ENCODE data around the gene LPP.
"Not testable (repeated sequence)": the region's sequence is repeated elsewhere in the genome, so short reads cannot be mapped to it uniquely, and the experiment has no call there.

Gene LPP

DNA sequence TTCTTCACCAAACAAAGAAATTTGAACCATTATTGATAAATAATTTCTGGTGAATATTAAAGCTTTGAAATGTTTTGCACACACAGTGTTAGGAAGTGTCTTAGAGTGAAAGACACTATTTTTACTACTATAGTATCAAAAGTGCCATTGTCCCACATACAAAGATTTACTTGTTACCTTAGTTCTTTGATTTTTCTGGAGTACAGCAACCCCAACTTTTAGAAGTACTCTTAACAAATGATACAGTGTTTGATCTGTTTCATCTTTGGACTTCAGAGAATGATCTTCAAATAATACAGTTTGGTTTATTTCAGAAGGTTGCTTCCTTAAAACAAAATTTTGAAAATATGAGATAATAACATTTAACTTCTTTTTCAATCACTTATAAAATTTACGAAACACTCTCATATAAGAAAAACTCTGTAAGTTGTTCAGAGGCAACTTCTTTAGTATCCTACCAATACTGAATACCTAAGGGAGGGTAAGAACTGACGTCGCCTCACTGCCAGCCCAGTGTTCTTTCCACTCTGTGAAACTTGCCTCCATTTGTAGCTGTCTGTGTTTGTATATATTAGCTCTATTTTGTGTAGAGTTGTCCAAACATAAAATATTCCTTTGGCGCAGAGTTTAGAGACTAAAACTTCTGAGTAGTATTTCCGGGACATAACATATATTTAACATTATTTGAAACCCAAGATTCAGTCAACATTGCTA is 464.2 kb downstream of the LPP start:
- DNase-seq = no peak

DNA sequence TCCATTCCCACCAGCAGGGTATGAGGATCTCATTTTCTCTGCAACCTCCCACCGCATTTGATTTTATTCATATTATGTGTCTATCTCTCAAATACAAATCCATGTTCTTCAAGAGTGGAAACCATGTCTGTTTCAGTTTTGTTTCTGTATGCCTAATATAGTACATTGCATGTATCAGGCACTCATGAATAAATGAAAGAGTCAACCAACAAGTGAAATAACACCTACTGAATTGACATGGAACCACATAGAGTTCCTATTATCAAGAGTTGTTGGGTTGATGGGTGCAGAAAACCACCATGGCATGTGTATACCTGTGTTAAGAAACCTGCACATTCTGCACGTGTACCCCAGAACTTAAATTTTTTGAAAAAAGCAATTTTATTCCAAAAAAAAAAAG is 466.8 kb downstream of the LPP start:
- no peak for DNase-seq

DNA sequence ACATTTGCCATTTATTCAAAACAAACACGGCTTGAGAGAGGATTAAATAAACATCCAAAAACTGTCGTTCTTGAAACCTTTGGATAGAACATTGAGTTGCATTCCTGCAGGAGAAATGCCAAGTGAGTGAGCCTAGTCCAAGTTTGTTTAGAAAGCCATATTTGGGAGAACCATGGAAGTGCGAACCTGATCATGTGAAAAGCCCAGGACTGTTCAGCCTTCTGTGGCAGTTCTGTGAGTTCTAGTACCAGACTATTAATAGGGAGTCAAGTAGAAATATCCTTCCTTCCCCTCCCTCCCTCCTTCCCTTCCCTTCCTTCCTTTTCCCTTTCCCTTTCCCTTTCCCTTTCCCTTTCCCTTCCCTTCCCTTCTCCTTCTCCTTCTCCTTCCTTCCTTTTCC is 470.4 kb downstream of the LPP start:
- no peak for DNase-seq

DNA sequence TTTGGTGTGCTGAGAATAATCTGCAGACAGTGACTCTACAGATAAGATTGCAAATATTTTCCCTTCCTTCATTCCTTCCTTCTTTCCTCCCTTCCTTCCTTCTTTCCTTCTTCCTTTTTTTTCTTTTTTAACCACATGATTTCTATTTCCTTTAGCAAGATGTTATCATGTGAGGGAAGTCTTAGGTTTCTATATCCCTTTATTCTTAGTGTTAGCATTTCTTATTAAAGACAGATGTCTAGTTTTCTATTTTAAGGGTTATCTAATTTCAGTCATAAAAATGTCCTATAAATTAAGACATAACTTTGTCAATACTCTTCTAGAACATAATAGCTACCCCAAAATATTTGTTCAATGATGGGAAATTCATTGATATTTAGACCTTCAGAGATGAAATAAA is 470.9 kb downstream of the LPP start:
- no peak for DNase-seq

DNA sequence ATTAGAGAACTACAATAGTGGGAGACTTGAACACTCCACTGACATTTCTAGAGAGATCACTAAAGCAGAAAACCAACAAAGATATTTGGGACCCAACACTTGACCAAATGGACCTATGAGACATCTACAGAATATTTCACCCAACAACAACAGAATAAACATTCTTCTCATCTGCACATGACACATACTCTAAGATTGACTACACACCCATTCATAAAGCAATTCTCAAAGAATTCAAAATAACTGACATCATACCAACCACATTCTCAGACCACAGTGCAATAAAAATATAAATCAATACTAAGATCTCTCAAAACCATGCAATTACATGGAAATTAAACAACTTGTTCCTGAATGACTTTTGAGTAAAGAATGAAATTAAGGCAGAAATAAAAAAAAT is 473.7 kb downstream of the LPP start:
- no peak for DNase-seq

DNA sequence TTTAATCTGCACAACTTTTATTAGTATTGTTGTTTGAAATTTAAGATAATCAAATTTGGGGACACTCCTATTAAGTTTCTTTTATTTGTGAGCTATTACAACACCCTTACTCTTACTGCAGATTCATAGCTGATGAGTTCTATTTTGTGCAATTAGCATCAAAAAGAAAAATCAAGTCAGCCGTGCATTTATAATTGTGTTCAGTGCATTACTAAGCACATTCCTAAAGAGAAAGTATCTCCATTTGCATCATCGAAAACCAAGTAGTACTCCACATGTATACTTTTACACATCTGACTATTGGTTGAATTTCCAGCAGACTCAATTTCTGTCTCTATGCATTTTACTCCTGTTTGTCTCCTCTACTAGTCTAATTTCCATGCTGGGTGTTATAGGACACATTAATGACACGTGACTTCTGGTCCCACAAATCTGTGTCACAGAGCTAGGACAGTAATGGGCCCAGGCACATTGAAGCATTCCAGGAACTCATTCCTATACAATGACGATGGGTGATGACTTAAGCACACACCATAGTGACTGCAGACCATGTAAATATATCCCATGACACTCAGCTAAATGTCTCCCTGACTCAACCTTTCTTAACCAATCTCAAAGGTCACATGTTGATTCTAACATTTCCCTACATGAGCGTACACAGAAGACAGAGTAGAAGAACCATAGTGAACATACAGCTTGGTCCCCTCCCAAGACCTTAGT is 477.5 kb downstream of the LPP start:
- no peak for DNase-seq

DNA sequence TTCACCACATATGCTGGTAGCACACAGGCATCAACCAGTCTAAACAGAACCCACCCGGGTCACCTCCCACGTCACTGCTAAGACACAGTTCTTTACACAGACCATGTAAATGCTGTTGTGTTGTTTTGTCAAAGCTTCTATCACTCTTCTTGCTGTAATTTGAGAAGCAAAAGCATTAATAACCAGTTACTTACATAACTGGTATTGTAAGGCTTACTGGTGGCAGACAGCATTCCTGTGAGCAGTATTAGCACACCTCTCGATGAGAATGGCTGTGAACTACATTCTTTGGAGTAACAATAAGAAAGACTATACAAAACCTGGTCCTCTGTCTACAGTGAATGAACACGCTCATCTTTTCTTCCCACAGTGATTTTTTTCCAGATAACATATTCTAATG is 479.2 kb downstream of the LPP start:
- no peak for DNase-seq

DNA sequence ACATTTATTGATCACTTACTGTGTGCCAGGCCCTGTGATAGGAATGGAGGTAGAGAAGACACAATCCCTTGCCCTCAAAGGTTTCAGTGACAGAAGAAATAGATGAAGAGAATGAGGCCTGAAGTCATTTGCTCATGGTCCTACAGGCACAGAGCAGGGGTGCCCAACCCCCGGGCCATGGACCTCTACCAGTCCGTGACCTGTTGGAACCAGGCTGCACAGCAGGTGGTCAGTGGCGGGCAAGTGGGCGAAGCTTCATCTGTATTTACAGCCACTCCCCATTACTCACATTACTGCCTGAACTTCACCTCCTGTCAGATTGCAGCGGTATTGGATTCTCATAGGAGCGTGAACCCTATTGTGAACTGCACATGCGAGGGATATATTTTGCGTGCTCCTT is 480.3 kb downstream of the LPP start:
- DNase-seq = no peak

DNA sequence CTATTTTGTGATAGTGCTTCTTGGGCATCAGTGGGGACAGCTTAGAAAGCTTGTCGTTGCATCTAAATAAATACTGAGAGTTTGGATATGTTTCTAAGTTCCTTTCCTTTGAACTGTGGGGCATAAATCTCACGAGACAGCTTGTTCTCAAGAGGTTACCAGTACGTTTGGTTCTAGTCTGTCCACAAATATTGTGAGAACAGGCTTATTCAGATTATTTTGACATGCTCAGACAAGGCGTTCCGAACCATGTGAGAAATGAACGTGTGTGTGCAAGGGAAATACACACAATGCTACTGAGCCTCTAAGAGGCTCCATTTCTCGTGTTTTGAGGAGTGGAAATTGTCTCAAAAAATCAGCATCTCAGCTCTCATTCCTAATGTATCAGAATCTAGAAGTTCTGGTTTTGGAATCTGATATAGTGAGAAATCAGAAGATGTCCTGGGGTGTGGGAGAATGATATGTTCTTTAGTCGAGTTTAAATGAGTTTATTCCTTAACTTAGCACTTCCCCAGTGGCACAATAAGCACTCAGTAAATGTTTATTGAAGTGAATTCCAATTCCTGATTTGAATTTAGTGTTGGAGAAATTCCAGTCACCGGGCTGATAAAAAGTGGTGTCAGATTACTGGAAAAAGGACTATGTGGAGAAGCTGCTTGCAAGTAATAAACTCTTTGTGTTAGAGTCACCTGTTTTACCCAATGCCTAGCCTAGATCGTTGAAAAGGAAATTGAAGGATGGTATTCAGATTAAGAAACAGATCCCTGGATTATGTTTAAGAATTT is 481.5 kb downstream of the LPP start:
- no peak for DNase-seq

DNA sequence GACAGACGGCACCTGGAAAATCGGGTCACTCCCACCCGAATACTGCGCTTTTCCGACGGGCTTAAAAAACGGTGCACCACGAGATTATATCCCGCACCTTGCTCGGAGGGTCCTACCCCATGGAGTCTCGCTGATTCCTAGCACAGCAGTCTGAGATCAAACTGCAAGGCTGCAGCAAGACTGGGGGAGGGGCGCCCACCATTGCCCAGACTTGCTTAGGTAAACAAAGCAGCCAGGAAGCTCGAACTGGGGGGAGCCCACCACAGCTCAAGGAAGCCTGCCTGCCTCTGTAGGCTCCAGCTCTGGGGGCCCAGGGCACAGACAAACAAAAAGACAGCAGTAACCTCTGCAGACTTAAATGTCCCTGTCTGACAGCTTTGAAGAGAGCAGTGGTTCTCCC is 482.3 kb downstream of the LPP start:
- DNase-seq = not testable (repeated sequence)

DNA sequence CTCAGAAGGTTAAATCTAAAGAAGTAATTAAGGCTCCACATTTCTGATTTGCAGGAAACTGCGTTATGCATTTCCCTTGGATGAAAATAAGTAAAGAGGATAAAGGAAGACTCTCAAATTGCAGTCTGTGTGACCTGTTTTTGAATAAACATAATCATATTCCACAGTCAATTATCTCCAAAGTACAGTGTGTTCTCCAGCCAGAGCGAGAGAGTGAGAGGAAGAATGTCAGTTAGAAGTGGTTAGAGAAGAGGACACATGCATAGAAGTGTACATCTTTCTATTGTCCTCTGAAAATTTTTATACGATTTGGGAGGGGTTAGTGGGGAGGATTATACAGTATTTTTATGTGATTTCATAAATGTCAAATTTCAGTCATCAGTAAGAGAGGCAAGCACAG is 487.1 kb downstream of the LPP start:
- no peak for DNase-seq

DNA sequence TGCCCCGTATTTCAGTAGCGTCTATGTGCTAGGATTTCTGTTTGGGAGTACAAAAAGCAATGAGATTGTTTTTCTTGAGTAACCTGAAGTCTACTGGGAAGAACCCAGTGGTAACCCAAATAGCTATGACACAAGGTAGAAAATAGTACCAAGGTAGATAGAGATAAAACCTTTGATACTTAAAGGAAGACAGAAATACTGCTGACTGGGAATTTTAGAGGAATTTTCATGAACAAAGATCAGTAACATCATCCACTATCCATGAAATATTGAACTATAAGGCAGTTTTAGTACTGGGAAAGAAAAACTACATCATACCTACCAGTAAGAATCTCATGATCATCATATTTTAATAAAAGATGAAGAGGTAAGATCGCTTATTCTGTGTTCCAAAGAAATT is 489.8 kb downstream of the LPP start:
- DNase-seq = no peak

DNA sequence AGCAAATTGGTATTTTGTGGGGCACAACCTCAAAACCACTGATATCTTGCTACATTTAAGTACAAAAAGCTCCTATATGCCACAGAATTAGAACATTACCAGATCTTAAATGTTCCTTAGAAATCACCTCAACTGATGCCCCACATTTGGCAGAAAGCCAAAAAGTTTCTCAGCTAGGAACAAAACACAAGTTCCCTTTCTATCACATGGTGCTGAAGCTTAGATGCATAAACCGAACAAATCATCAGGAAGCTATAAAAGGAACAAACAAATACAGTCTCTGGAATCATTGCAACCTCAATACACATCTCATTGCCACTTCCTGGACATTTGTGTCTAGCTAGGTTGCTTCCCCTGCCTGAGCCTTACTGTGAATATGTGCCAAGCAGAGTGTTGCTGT is 492.6 kb downstream of the LPP start:
- no peak for DNase-seq

DNA sequence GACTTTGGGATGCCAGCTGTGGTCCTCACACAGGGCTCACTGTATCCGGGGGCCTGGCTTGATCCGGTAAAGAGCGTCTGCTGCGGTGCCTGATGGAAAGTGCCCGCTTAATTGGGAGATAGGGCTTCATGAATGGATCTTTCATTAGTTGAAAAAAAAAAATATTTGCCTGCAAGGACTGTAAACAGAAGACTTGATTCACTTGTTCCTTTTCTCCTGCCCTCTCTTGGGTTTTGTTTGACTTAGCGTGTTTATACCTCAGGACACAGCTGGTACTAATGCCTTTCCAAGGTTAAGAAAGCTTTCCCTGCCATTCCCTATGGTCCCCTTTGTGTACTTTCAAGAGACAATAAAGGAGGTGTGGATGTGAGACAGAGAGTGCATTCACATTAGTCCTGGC is 493.3 kb downstream of the LPP start:
- DNase-seq = no peak

DNA sequence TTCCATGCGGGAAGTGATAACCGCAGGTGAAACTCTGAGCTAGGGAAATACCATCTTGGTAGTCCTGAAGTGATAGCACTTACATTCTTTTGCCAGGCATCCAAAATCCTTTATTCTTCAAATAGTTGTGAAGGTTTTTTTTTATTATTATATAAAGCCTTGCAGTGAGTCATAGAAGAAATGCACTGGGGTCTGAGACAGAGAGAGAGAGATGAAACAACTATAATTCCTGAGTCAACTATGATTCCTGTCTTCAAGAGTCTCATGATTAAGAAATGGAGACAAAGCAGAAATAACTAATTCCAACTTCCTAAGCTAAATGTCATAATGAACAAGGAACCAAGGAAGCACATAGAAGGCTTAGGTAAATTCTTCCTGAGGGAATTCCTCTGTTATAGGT is 495.6 kb downstream of the LPP start:
- no peak for DNase-seq

DNA sequence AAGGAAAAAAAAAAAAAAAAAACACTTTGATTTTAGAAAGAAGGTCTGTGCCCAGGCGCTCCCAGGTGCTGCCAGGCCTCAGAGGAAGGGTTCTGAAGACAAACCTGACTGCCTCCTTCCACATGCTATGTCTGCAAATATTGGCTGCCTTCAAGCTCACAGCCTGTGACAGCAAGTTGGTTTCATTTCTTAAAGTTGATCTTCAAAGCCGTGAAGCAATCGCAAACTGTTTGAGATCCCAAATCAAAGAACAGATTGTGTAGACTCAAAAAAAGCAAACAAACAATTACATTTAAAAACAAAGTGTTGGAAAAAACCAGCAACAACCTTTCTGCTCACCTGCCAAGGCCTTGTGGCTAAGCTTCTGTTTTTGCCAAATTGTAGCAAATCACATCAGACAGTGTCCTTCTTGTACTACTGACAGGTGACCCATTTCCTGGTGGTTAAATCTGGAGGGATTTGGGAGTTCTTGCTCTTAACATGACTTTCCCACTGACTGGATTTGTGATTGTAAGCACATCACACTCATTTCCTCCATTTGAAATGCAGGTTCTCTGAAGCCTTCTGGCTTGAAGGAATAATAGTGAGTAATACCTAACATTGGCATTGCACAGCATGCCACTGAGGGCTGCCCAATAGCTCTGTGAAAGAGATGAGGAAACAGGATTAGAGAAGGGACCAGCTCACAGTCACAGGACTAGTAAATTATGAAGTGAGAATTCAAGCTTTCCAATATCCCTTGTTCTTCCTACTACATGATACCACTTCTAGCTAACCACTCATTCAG is 502.4 kb downstream of the LPP start:
- DNase-seq = no peak

DNA sequence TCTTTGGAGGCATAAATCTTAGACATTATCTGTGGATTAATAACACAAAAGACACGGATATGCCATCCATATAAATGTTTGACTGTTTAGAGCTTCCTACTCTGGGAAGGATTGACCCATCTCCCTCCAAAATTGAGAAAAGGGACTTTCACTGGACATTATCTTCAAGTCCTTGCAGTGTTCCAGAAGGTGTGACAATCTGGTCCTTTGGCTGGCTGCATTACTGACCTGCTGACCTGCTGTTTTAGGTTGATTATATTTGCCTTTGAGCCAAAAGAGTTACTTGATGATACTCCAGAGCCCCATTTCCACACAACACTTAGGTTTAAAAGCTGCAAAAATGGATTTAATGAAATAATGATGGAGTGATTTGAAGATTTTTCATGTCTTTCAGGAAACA is 504.6 kb downstream of the LPP start:
- DNase-seq = no peak

DNA sequence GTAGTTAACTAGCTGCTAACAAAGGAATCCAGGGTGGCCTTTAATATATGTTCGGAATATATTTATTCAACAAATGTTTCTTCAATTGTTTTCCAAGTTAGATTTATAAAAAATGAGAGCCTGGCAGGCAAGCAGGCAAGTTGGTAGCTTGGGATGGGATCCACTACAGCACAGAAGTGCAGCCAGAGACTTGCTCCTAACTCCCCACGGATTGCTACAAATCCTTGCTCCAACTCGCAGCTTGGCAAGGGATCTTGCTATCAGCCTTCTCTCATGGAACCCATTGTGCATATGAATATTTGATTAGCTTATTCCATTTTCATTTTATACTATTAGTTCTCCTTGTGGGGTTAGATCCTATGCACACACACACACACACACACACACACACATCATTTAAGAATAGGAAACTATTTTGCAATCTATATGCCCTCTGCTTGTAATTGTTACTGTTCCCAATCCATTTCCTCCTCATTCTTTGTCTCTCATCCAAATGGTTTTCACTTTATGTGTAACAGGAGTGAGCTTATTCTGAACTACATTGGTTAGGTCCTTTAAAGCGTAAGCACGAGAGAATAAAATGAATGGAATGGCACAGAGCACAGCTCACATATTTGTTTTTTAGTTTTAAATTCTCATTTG is 505.6 kb downstream of the LPP start:
- no peak for DNase-seq

DNA sequence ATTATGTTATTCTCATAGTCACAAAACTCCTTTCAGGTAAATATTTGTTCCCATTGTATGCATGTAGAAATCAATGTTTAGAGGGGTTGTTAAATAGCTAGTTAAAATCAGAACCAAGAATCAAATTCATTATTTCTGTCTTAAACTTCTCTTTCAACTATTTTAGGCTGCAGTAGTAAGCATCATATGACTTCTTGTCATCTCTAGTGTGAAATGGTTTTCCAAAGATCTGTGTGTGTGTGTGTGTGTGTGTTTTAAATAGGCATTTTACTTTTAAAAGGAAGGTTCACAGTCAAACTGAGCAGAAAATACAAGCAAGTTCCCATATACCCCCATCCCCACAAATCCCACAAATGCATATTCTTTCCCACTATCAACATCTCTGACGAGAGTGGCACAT is 506.5 kb downstream of the LPP start:
- no peak for DNase-seq

DNA sequence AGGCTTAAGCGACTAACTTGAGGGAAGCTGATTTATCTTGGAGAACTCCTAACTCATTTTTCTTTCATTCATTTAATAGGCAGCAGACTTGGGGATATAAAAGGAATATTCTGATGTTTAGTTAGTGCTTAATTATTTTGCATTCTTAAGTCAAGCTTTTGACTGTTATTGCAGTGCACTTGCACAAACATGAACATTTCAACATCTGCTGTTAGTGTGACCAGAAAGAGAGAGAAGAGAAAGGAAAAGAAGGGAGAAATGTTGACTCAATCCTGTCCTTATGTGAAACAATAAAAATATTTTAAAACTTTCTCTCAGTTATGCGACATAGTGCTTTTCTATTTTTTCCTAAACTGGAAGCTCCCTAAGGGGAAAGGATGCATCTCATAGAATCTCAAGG is 507.8 kb downstream of the LPP start:
- no peak for DNase-seq

DNA sequence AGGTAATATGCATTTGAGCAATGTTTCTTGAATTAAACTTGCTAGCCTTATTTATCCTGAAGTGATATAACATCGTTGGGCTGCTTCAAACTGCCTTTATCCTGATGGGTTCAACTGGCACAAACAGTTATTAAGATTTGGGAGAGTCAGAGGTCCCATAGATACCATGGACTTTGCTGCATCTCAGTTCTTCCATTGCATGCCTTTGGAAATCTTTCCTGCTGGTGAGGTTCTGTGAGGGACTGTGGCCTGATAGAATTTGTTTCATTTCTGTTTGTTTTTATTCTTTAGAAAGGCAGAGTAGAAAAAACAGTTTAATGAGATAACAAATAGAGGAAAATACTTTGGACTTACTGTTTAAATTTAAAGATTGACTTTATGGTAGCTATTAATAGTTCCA is 508.3 kb downstream of the LPP start:
- DNase-seq = no peak

DNA sequence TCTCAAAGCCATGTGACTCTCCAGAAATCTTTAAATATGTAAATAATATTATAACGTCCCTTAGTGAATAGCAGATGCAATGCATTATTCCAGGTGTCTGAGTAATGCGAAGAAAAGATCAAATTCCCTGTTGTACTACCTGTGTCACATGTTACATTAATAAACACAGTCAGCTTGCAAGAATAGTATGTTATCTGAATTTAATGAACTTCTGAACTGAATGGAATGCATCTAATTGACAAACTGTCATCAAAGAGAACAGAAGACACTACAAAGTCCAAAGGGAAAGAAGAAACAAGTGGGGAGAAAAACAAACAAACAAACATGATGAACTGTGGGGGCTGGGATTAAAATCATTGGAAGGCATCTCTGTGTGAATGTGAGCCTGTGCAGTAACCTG is 508.8 kb downstream of the LPP start:
- no peak for DNase-seq

DNA sequence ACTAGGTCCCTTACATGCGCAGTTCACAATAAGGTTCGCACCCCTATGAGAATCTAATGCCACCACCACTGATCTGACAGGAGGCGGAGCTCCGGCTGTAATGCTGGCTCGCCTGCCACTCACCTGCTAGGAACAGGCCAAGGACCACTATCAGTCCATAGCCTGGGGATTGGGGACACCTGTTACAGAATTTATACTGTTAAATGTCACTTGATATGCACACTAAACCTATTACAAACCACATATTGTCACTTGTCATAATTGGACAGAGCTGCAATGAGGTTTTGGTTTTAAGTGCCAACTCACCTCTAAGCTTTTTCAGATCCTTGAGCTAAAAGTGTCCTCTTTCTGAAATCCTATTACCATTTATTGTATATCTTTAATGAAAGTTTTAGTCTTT is 509.9 kb downstream of the LPP start:
- DNase-seq = no peak
